ENCODE measurements around the gene C19orf53.

C19orf53 gene

GRCh38 chr19:13796301-13797057, 22.2 kb downstream of the C19orf53 start:
- DNase-seq: no peak

GRCh38 chr19:13797058-13797440, 22.8 kb downstream of the C19orf53 start:
- DNase-seq: no peak

- no peak for DNase-seq
Observed at GRCh38 chr19:13797870-13798269, 23.6 kb downstream of the C19orf53 start.

- no peak for DNase-seq
Observed at GRCh38 chr19:13799669-13800068, 25.4 kb downstream of the C19orf53 start.

- DNase-seq: no peak
Observed at GRCh38 chr19:13803038-13803437, 28.8 kb downstream of the C19orf53 start.

- no peak for DNase-seq
Observed at GRCh38 chr19:13804830-13805683, 30.8 kb downstream of the C19orf53 start.

- no peak for DNase-seq
Observed at GRCh38 chr19:13806728-13807127, 32.5 kb downstream of the C19orf53 start.

GRCh38 chr19:13807421-13808021, 33.3 kb downstream of the C19orf53 start:
- DNase-seq: no peak

GRCh38 chr19:13808856-13809255, 34.6 kb downstream of the C19orf53 start:
- no peak for DNase-seq

GRCh38 chr19:13812544-13812943, 38.3 kb downstream of the C19orf53 start:
- no peak for DNase-seq

- no peak for DNase-seq
Observed at GRCh38 chr19:13813147-13813546, 38.9 kb downstream of the C19orf53 start.

GRCh38 chr19:13814550-13814949, 40.3 kb downstream of the C19orf53 start:
- DNase-seq: no peak

GRCh38 chr19:13817018-13817614, 42.9 kb downstream of the C19orf53 start:
- no peak for DNase-seq

- no peak for DNase-seq
Observed at GRCh38 chr19:13817615-13818371, 43.5 kb downstream of the C19orf53 start.

- no peak for DNase-seq
Observed at GRCh38 chr19:13819238-13819637, 45.0 kb downstream of the C19orf53 start.

- no peak for DNase-seq
Observed at GRCh38 chr19:13821292-13821691, 47.0 kb downstream of the C19orf53 start.

- no peak for DNase-seq
Observed at GRCh38 chr19:13823256-13823655, 49.0 kb downstream of the C19orf53 start.

- DNase-seq: no peak
Observed at GRCh38 chr19:13823901-13824300, 49.6 kb downstream of the C19orf53 start.

GRCh38 chr19:13824703-13825102, 50.4 kb downstream of the C19orf53 start:
- no peak for DNase-seq

GRCh38 chr19:13825489-13826441, 51.5 kb downstream of the C19orf53 start:
- DNase-seq: no peak

GRCh38 chr19:13826652-13827235, 52.5 kb downstream of the C19orf53 start:
- DNase-seq: no peak

Data from KG1 (cell line).